GM23338 (cell line): ENCODE results near the gene SLC2A5. TPM values are rescaled to one million over a fixed set of nuclear protein-coding genes. Genes with fewer than 3 reads are reported as not detected.
"Not testable (repeated sequence)": the region's sequence is repeated elsewhere in the genome, so short reads cannot be mapped to it uniquely, and the experiment has no call there.

ENCODE experiments used
- ATAC-seq: fragments of 200-7000 bp; cut with Tn5 transposase; 3 replicates; pipeline ENCODE4 v1.9.1; 2020
- DNase-seq: peaks from one replicate; pipeline ENCODE4 v3.0.0-alpha.2; 2015; ENCODE audit warnings: low spot score
- H2AFZ ChIP-seq: fragments of 200-600 bp; sonication (generic); 2 replicates; pipeline ENCODE4 v1.8.0; 2016; ENCODE audit warnings: antibody characterized with exemption, mild to moderate bottlenecking, moderate library complexity
- H3F3A ChIP-seq: fragments of 200-600 bp; sonication (generic); replicated peaks from 2 replicates; pipeline ENCODE4 v1.8.0; 2017; ENCODE audit warnings: antibody characterized with exemption, mixed run types, low read depth
- H3K27ac ChIP-seq: fragments of 200-600 bp; sonication (generic); 2 replicates; pipeline ENCODE4 v1.6.1; 2016; ENCODE audit warnings: low read depth
- H3K27me3 ChIP-seq: fragments of 200-600 bp; sonication (generic); 2 replicates; pipeline ENCODE4 v1.8.0; 2016; ENCODE audit warnings: mild to moderate bottlenecking, mixed run types, moderate library complexity; ENCODE audit not compliant: insufficient read depth
- H3K36me3 ChIP-seq: fragments of 200-600 bp; sonication (generic); 2 replicates; pipeline ENCODE4 v1.8.0; 2016; ENCODE audit warnings: mild to moderate bottlenecking; ENCODE audit not compliant: insufficient read depth
- H3K4me1 ChIP-seq: fragments of 200-600 bp; sonication (generic); 2 replicates; pipeline ENCODE4 v1.8.0; 2016; ENCODE audit warnings: mild to moderate bottlenecking, moderate library complexity; ENCODE audit not compliant: insufficient read depth
- H3K4me2 ChIP-seq: fragments of 200-600 bp; sonication (generic); 2 replicates; pipeline ENCODE4 v1.7.1; 2017; ENCODE audit warnings: mixed run types
- H3K4me3 ChIP-seq: fragments of 200-600 bp; sonication (generic); 2 replicates; pipeline ENCODE4 v1.6.1; 2016; ENCODE audit warnings: mixed run types
- H3K79me2 ChIP-seq: fragments of 200-600 bp; sonication (generic); replicated peaks from 2 replicates; pipeline ENCODE4 v1.8.0; 2017; ENCODE audit warnings: mild to moderate bottlenecking; ENCODE audit not compliant: insufficient read depth
- H3K9me2 ChIP-seq: fragments of 200-600 bp; sonication (generic); 2 replicates; pipeline ENCODE4 v1.8.0; 2017; ENCODE audit not compliant: insufficient read depth
- H4K20me1 ChIP-seq: fragments of 200-600 bp; sonication (generic); replicated peaks from 2 replicates; pipeline ENCODE4 v1.8.0; 2017; ENCODE audit warnings: mild to moderate bottlenecking; ENCODE audit not compliant: insufficient read depth
- H3K27ac Mint-ChIP-seq: 2 replicates; pipeline ENCODE4 v1.8.0; 2020; ENCODE audit warnings: inconsistent platforms, mild to moderate bottlenecking, moderate library complexity, mixed read lengths
- H3K27me3 Mint-ChIP-seq: 3 replicates; pipeline ENCODE4 v1.8.0; 2022; ENCODE audit warnings: low read depth, mild to moderate bottlenecking, moderate library complexity, mixed read lengths, inconsistent platforms; ENCODE audit not compliant: insufficient read depth, poor library complexity
- H3K36me3 Mint-ChIP-seq: 3 replicates; pipeline ENCODE4 v1.8.0; 2021; ENCODE audit warnings: low read depth, mild to moderate bottlenecking, inconsistent platforms, moderate library complexity, mixed read lengths
- H3K4me1 Mint-ChIP-seq: 3 replicates; pipeline ENCODE4 v1.8.0; 2020; ENCODE audit warnings: mild to moderate bottlenecking, inconsistent platforms, mixed read lengths
- H3K4me3 Mint-ChIP-seq: 3 replicates; pipeline ENCODE4 v1.8.0; 2021; ENCODE audit warnings: moderate library complexity, mild to moderate bottlenecking, inconsistent platforms, mixed read lengths
- H3K9me3 Mint-ChIP-seq: 3 replicates; pipeline ENCODE4 v1.8.0; 2020; ENCODE audit warnings: moderate library complexity, mild to moderate bottlenecking, inconsistent platforms, mixed read lengths
- CTCF ChIP-seq, 2 experiments: fragments of 200-600 bp in 1 of 2; sonication (generic) in 1 of 2; conservative IDR thresholded peaks; 2 replicates each; pipeline versions ENCODE4 v1.5.1 to v1.6.1; 2016 to 2017; ENCODE audit warnings: antibody characterized with exemption in 2 of 2, low read depth in 2 of 2, mild to moderate bottlenecking in 2 of 2, moderate library complexity in 1 of 2
- ETS1 ChIP-seq: IDR thresholded peaks from 2 replicates; pipeline ENCODE4 v1.6.1; 2016; ENCODE audit warnings: antibody characterized with exemption
- EZH2 ChIP-seq: fragments of 200-600 bp; sonication (generic); IDR thresholded peaks from one replicate; pipeline ENCODE4 v1.8.0; 2017; ENCODE audit warnings: antibody characterized with exemption, mild to moderate bottlenecking, low read depth; ENCODE audit not compliant: unreplicated experiment
- EZH2phosphoT487 ChIP-seq: fragments of 200-600 bp; sonication (generic); IDR thresholded peaks from one replicate; pipeline ENCODE4 v1.8.1; 2018; ENCODE audit warnings: antibody characterized with exemption; ENCODE audit not compliant: unreplicated experiment
- JUNB ChIP-seq: IDR thresholded peaks from one replicate; pipeline ENCODE4 v1.6.1; 2016; ENCODE audit warnings: antibody characterized with exemption; ENCODE audit not compliant: unreplicated experiment
- NANOG ChIP-seq: IDR thresholded peaks from 2 replicates; pipeline ENCODE4 v1.6.1; 2016; ENCODE audit warnings: antibody characterized with exemption, borderline replicate concordance
- POLR2AphosphoS5 ChIP-seq: IDR thresholded peaks from 2 replicates; pipeline ENCODE4 v1.6.1; 2016; ENCODE audit warnings: antibody characterized with exemption, low read depth
- STAT1 ChIP-seq: IDR thresholded peaks from one replicate; pipeline ENCODE4 v1.6.1; 2016; ENCODE audit warnings: antibody characterized with exemption; ENCODE audit not compliant: unreplicated experiment
- ZNF331 ChIP-seq: fragments of 250-450 bp; sonication (Bioruptor Pico); IDR thresholded peaks from 2 replicates; pipeline ENCODE4 v1.5.0; 2020; ENCODE audit warnings: low read depth, mild to moderate bottlenecking, moderate library complexity
- polyA plus RNA-seq: library from polyadenylated mRNA; unstranded; fragments of >200 nt; fragmentation: Nextera tagmentation; extraction: Ambion mirVana; gene quantifications from 2 replicates; pipeline ENCODE4 v1.2.1, GENCODE V29; 2016
- total RNA-seq: library from RNA; depleted of rRNA; stranded (reverse); fragments of >200 nt; shearing (Covaris generic); gene quantifications from 2 replicates; pipeline ENCODE4 v1.2.3, GENCODE V29; 2014
- TF ChIP-seq, protein P1 (sequence below): fragments of 250-450 bp; sonication (Bioruptor Pico); IDR thresholded peaks from 2 replicates; pipeline ENCODE4 v1.5.0; 2020; ENCODE audit warnings: mild to moderate bottlenecking, moderate library complexity

The SLC2A5 gene
- total and polyA plus RNA-seq, 2 experiments from 2014 or later, result 0.03 TPM; not detected in 1

- TF ChIP-seq, protein P1, sequence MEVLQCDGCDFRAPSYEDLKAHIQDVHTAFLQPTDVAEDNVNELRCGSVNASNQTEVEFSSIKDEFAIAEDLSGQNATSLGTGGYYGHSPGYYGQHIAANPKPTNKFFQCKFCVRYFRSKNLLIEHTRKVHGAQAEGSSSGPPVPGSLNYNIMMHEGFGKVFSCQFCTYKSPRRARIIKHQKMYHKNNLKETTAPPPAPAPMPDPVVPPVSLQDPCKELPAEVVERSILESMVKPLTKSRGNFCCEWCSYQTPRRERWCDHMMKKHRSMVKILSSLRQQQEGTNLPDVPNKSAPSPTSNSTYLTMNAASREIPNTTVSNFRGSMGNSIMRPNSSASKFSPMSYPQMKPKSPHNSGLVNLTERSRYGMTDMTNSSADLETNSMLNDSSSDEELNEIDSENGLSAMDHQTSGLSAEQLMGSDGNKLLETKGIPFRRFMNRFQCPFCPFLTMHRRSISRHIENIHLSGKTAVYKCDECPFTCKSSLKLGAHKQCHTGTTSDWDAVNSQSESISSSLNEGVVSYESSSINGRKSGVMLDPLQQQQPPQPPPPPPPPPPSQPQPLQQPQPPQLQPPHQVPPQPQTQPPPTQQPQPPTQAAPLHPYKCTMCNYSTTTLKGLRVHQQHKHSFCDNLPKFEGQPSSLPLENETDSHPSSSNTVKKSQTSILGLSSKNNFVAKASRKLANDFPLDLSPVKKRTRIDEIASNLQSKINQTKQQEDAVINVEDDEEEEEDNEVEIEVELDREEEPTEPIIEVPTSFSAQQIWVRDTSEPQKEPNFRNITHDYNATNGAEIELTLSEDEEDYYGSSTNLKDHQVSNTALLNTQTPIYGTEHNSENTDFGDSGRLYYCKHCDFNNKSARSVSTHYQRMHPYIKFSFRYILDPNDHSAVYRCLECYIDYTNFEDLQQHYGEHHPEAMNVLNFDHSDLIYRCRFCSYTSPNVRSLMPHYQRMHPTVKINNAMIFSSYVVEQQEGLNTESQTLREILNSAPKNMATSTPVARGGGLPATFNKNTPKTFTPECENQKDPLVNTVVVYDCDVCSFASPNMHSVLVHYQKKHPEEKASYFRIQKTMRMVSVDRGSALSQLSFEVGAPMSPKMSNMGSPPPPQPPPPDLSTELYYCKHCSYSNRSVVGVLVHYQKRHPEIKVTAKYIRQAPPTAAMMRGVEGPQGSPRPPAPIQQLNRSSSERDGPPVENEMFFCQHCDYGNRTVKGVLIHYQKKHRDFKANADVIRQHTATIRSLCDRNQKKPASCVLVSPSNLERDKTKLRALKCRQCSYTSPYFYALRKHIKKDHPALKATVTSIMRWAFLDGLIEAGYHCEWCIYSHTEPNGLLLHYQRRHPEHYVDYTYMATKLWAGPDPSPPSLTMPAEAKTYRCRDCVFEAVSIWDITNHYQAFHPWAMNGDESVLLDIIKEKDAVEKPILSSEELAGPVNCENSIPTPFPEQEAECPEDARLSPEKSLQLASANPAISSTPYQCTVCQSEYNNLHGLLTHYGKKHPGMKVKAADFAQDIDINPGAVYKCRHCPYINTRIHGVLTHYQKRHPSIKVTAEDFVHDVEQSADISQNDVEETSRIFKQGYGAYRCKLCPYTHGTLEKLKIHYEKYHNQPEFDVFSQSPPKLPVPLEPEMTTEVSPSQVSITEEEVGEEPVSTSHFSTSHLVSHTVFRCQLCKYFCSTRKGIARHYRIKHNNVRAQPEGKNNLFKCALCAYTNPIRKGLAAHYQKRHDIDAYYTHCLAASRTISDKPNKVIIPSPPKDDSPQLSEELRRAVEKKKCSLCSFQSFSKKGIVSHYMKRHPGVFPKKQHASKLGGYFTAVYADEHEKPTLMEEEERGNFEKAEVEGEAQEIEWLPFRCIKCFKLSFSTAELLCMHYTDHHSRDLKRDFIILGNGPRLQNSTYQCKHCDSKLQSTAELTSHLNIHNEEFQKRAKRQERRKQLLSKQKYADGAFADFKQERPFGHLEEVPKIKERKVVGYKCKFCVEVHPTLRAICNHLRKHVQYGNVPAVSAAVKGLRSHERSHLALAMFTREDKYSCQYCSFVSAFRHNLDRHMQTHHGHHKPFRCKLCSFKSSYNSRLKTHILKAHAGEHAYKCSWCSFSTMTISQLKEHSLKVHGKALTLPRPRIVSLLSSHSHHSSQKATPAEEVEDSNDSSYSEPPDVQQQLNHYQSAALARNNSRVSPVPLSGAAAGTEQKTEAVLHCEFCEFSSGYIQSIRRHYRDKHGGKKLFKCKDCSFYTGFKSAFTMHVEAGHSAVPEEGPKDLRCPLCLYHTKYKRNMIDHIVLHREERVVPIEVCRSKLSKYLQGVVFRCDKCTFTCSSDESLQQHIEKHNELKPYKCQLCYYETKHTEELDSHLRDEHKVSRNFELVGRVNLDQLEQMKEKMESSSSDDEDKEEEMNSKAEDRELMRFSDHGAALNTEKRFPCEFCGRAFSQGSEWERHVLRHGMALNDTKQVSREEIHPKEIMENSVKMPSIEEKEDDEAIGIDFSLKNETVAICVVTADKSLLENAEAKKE (CRISPR knock-in tag), result no peak
- TF ChIP-seq EZH2phosphoT487 (no peak), POLR2AphosphoS5 (no peak), STAT1 (no peak), CTCF (conservative IDR thresholded peaks at IDR 0.05; ENCODE audit: low read depth in 2 of 2) (no peak), ETS1 (no peak), NANOG (no peak), JUNB (no peak), EZH2 (no peak), ZNF331 (CRISPR knock-in tag) (no peak)
Measured at GRCh38 chr1:9031484-9032259, 37.8 kb downstream of the SLC2A5 start (continued).

DNA sequence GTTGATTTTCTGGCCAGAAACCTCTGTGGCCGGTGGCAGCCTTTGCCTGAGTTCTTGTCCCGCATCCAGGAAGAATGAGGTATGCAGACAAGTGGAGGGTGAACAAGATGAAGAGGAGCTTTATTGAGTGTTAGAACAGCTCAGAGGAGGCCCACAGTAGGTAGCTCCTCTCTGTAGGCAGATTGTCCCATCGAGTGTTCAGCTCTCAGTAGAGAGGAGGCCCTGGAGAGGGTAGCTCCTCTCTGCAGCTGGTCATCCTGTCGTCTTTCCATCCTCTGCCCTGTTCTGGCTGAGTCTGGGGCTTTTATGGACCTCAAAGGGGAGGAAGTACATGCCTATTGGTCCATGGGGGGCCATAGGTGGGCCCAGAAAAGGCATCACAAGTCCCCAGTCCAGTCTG, 38.4 kb downstream of the SLC2A5 start:
- H3K36me3 ChIP-seq, H3K4me1 ChIP-seq, H4K20me1 ChIP-seq, H3K27me3 Mint-ChIP-seq, H3K27me3 ChIP-seq, DNase-seq, H3K4me3 ChIP-seq, H3K27ac Mint-ChIP-seq, H3K9me2 ChIP-seq, H3K4me2 ChIP-seq, H3K79me2 ChIP-seq, H3K4me3 Mint-ChIP-seq, ATAC-seq, H3K27ac ChIP-seq, H2AFZ ChIP-seq, H3F3A ChIP-seq: not testable (repeated sequence)
- Mint-ChIP-seq H3K9me3 (peaks cover 50% of the 10 kb centered on the region), H3K36me3 (peaks cover 20% of the 10 kb centered on the region), H3K4me1 (peaks cover 12% of the 10 kb centered on the region)
